ENCODE data around the gene NRXN3. TPM values are rescaled to one million over a fixed set of nuclear protein-coding genes. Genes with fewer than 3 reads are reported as not detected.

NRXN3 gene
- polyA plus RNA-seq, 5 donors = 1.3 to 1.9 (median 1.4) TPM

- no peak for DNase-seq
Measured at GRCh38 chr14:78576437-78577166, 406.4 kb downstream of the NRXN3 start.

GRCh38 chr14:78581229-78581628, 411.1 kb downstream of the NRXN3 start:
- no peak for DNase-seq

GRCh38 chr14:78586681-78587080, 416.5 kb downstream of the NRXN3 start:
- DNase-seq = no peak

DNA sequence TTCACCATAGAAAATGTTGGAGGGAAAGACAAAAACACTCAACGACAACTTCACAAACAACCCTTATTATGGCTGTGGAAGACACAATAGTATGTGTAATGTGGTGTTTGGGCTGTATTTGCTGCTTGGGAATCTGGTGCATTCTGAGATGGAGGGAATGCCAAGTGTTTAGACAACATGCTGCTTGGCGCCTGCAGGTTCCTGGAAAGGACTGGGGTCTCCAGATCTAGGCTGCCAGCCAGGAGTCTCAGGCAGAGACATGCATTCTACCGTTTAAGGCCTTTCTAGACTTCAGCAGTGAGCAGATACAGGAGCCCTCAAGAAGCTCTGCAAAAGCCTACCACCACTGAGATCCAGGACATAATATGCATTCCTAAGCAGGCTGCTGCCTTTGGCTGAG, 418.7 kb downstream of the NRXN3 start:
- DNase-seq = no peak

DNA sequence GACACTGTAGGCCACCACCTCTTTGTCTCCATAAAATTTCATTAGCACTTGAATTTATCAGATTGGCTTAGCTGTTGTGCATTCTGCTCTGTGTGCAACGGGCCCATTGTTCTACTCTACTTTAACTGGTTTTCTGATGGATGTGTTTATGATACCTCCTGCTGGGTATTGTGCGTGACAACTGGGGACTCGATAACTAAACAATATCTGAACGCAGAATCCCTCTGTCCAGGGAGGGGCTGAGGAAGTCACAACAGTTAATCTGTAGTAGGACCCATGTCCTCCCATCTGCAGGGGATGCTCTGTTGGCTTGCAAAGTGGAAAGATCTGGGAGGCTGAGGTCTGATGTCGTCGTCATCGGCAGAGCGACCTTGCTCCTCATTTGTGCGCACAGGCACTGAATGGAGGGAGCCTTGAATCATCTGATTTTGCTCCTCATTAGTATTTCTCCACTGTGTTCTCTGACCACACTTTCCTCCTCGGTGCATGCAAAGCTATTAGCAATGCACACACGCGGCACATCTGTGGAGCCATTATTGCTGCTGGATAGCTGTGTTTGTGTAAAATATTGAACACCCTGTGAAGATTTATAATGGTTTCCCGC, 422.5 kb downstream of the NRXN3 start:
- no peak for DNase-seq

DNA sequence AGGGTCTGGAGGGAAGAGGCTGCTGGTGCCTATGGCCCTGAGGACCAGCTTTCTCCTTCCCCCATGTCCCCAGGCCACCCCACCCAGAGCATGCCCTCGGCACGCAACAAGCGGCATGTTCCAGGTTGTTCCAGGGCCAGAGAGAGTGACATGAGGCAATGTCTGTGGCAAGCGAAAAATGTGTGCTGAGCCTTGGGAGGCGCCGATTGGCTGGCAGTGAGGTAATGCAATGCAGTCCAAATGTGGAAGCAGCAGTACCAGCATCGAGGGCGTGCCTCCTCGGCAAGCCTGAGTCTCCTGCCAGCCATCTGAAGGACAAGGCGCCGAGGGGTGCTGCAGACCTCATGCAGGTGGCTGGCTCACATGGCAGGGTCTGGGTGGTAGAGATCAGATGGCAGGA, 423.8 kb downstream of the NRXN3 start:
- no peak for DNase-seq

- no peak for DNase-seq
Measured at GRCh38 chr14:78595797-78596196, 425.6 kb downstream of the NRXN3 start.

- peak; percentile 4 to 26 for DNase-seq
Measured at GRCh38 chr14:78598046-78598920, 428.1 kb downstream of the NRXN3 start.

DNA sequence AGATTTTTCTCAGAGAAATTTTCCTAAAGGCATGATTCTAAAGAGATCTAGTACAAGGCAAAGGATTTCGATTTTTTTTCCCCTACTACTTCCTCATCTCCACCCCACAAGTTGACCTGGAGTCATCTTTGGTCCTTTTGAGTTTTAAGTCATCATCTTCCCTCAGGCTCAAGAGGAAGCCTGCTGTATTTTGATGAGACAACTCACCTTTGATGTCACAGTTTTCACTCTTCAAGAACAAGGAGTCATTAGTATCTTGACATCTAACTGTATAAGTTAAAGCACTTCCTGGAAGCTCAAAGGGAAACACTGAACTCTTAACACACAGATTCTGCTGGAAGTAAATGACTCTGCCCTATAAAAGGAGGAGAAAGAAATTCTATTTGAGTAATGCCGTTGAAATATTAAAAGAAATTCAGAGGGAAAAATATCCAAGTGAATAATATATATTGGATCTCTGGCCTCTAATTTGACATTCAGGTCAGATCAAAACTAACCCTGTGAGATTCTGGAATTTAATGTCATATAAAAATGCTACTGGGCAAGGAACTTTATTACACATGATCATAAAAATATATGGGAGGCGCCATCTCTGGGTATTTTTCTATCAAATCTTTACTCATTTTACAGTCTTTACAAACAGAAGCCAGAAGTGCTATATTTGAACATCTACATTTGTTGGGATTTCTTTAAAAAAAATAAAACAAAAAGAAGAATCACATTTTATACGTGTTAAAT, 435.0 kb downstream of the NRXN3 start:
- no peak for DNase-seq

DNA sequence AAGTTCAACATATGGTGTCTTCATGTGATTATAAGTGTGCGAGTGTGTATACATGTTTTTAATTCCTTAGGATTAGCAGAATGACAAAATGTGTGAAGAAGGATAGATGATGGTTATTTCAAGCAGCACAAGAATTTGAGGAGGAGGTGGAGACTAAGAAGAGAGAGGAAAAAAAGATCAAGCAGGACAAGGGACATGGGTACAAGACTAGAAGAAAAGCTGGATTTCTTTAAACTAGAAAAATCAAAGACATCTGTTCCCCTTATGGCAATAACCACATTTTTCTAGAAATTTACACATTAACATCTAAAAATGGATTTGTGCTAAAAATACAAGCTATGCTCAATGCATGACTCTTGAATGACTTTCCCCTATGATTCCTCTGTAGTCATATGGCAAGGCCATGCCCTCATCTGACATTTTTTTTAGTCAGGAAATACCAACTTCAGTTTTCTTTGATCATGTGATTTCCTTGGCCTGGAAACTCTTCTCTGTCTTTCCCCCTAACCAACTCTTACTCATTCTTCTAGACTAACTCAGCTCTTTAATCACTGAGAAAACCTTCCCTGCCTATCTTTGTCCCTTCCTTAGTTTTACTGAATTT, 435.8 kb downstream of the NRXN3 start:
- DNase-seq = no peak

GRCh38 chr14:78608998-78609787, 439.0 kb downstream of the NRXN3 start:
- no peak for DNase-seq

DNA sequence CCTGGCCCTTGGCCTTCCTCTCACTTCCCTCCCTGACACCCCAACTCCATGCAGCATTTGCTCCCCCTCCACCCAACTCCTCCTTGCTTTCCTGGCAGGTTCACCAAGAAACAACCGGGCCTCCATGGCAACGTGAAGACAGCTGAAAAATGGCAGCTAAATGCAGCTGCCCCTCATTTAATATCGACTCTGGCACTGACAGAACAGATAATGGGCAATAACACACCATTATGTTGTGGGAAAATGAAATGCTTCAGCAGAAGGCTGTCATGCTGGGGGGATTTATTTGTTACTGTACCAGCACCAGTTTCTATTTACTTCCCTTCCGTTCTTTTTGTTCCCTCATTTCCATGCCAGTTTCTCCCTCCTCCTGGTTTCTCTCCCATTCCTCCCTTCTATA, 440.8 kb downstream of the NRXN3 start:
- DNase-seq = no peak

DNA sequence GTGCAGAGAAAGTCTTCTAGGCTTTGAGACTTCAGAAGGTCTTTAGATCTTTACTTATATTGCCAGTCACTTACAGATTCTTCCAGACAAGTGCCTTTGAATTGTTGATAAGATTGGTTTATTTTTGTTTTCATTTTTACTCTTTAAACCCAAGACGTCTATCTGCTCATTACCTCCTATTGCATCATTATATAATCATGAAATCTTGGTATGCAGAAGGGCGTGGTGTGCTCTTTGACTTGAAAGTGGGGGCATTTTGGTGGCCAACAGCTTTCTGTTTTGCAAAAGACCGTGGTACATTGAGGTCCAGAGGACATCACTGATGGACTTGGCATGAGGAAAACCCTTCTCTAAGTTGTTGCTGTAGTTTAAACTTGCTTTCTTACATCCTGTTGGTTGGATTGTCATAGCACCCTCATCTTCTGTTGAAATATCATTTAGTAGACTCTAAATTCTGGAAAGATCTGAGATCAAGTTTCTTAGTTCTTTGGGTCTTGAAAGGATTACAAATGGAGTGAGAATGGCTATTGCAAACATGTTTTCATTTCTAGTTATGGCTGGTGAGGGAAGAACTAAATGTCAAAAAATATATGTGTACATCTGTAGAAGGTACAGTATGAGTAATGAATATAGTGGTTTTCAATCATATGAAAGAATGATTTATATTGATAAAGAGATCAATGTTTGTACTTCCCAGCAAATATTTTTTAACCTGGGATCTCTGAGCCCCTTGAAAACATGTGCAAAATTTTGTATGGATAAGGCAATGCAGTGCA, 441.8 kb downstream of the NRXN3 start:
- DNase-seq = no peak

- no peak for DNase-seq
Measured at GRCh38 chr14:78612666-78613065, 442.5 kb downstream of the NRXN3 start.

DNA sequence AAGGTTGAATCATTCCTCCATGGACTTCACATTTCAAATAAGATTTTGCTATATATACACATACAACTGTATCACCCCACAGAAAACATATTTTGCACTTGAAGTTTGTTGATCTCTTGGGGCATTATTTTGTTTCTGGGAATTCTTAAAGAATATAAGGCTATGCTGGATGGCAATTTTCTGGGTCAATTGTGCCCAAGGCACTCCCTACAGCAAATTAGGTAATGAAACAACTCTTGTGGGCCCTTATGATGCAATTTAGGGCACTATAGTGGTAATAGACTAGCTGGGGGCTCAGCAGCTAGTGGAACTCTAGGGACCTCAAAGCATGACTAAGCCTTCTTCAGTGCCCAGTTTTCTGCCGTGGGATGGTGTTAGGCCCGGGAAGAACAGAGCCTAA, 444.4 kb downstream of the NRXN3 start:
- DNase-seq = no peak

DNA sequence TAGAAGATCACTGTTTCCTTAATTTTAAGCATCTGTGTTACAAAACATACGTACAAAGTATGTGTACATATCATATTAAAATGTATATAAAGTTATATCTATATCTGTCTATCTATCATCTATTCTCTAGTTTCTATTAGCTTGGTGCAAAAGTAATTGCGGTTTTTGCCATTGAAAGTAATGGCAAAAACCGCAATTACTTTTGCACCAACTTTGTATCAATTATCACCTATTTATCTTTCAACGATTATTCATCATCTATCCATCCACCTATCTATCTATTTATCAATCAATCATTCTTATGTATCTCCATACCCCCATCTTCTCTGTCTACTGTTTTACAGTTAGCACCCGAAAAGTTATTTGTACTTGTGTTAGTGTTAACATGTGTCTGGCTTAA, 447.6 kb downstream of the NRXN3 start:
- DNase-seq = no peak

GRCh38 chr14:78618368-78618767, 448.2 kb downstream of the NRXN3 start:
- DNase-seq = no peak

GRCh38 chr14:78627114-78627513, 456.9 kb downstream of the NRXN3 start:
- no peak for DNase-seq

DNA sequence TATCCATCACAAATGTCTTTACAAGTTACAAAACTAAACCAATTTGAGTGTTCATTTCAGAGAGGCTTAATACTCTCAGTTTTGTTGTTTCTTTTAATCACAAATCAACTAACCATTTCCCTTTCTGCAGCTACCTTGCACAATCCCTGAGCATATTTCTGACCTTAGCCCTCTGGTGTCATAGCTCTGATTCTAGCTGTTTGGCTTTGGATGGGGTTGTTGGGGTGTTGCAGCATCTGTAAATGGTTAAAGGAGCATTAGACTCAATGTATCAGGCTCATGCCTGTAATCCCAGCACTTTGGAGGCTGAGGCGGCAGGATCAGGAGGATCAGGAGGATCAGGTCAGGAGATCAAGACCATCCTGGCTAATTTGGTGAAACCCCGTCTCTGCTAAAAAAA, 461.4 kb downstream of the NRXN3 start:
- no peak for DNase-seq

GRCh38 chr14:78633752-78634151, 463.6 kb downstream of the NRXN3 start:
- DNase-seq = no peak

All from right lung (tissue), 5 donors.